HG02981 (cell line): ENCODE data around the gene DBET.
"Not testable (repeated sequence)": the region's sequence is repeated elsewhere in the genome, so short reads cannot be mapped to it uniquely, and the experiment has no call there.

Experiments
- ATAC-seq: cut with Tn5 transposase; IDR thresholded peaks from one replicate; pipeline ENCODE4 v1.9.1; 2021; ENCODE audit warnings: mild to moderate bottlenecking, moderate library complexity; ENCODE audit not compliant: unreplicated experiment

The DBET gene

DNA sequence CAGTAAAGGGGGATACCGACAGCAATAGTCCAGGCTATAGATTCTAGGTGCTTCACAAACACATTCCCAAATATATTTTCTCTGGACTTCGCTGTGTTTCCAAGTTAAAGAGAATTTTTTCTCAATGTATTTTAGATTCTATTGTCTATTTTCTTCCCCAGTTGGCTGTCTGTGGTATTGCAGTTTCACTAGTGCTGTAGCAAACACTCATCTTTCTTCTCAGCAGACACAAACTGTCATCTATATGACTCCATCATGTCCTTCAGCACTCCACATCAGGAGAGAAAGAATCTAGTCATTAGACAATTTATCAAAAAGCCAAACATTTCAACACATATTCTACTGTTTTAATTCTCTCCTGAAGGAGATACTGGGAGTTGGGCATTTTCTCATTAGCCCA, at the start of gene DBET:
Gene DBET, plus strand, starts transcription at position 161 of the 400 bp plus-strand sequence.
- ATAC-seq: not testable (repeated sequence)

DNA sequence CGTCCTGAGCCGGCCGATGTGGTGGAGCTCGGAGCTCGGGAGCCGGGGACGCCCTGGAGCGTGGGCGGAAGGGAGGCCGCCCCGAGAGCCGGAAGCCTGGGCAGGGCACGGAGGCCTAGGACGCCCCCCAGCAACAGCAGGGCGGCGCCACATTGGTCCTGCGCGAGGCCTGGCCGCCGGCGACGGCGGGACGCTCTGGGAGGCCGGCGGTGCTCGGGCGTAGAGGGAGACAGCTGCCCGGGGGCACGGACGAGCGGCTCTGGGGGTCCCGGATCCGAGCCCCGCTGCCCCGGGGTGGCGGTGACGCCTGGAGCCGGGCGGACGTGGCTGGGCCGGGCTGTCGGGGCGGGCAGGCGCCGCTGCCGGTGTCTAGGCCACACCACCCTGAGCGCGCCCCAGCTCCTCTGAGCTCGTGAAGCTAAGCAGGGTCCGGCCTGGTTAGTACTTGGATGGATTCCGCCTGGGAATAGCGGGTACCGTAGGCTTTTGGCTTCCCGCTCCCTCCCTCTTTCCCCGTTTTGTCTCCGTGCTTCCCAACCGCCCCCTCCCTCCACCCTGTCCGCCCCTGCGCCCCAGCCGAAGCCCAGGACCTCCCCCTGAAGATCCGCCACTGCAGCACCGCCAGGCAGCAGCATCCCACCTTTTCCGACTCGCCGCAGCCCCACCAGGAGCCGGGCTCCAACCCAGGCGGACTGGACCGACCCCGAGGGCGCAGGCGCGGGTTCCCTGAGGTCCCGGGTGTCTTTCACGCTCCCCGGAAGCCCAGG, 49.3 kb upstream of the DBET start:
- no peak for ATAC-seq

DNA sequence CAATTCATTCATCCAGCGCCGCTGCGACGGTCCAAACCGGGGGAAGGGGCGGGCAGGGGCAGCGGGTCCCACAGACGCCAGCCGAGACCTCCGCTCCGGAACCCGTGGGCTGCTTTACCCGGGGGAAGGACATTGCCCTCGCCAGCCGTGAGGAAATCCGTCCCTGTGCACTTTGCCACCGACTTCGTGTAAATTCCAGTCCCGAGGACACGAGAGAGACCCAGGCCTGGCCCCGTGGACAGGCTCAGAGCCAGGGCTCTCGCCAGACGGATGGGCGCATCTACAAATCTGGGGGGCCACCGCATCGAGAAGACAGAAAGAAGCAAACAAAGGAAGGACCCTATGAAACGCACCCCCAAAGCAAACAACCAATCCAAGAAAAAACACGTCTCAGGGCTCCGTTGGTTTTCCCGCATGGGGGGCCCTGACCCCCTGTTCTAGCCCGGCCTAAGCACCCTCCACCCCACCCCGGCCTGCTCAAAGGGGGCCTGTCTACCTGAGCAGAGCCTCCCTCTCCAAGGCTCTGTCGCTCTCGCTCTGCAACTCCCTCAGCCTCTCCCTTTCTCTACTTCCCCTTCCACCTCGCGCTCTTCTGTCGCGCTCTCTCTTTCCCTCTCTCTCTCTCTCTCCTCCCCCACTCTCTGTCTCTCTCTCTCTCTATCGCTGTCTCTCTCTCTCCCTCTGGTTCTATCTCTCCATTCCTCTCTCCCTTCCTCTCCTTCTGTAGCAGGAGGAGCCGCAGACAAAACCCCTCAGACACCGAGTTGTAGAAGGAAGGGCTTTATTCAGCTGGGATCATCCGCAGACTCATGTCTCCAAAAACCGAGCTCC, 48.5 kb upstream of the DBET start:
- ATAC-seq: no peak

GRCh38 chr4:190016369-190017289, 47.7 kb upstream of the DBET start:
- no peak for ATAC-seq

DNA sequence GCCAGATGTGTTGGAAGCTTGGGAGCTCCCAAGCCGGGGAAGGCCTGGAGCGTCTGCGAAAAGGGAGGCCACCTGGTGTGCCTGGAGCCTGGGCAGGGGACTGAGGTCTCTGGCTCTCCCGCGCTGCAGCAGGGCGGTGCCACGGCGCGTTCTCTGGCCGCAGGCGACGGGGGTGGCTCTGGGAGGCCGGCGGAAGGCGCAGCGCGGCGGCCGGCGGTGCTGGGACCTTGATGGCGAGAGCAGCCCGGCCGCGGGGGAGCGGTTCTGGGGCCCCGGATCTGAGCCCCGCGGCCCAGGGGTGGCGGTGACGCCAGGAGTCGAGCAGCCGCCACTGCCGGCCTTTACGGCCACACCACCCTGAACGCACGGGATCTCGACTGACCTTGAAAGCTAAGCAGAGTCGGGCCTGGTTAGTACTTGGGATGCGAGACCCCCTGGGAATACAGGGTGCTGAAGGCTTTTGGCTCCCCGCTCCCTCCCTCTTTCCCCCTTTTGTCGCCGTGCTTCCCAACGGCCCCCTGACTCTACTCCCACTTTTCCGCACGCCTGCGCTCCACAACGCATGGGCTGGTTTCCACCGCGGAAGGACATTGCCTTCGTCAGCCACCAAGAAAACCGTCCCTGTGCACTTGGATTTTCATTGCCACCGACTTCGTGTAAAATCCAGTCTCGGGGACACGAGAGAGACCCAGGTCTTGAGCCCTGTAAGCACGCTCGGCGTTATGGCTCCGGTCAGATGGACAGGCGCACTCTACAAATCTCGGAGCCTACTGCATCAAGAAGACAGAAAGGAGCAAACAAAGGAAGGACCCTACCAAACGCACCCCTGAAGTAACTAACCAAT, 46.7 kb upstream of the DBET start:
- ATAC-seq: no peak

DNA sequence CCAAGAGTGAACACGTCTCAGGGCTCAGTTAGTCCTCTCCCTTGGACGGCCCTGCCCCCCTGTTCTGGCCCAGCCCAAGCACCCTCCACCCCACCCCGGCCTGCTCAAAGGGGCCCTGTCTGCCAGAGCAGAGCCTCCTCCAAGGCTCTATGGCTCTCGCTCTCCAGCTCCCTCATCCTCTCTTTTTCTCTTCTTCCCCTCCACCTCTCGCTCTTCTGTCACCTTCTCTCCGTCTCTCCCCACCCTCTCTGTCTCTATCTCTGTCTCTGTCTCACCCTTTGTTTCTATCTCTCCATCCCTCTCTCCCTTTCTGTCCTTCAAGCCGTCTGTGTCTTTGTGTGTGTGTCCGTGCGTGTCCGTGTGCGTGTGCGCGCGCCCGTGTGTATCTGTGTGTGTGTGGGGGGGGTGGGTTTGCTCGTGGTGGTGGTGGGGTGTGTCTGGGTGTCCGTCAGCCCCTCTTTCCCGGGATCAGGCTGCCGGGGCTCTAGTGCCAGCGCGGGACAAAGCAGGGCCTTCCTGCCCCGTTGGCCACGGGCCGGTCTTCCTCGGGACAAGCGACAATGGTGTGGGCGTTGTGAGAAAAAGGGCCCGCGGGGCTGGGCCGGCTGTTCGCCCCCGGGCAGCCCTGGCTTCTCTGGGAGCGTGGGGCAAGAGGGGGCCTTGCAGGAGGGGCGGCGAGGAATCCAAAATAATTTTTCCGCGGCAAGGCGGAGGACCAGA, 45.9 kb upstream of the DBET start:
- ATAC-seq: no peak

DNA sequence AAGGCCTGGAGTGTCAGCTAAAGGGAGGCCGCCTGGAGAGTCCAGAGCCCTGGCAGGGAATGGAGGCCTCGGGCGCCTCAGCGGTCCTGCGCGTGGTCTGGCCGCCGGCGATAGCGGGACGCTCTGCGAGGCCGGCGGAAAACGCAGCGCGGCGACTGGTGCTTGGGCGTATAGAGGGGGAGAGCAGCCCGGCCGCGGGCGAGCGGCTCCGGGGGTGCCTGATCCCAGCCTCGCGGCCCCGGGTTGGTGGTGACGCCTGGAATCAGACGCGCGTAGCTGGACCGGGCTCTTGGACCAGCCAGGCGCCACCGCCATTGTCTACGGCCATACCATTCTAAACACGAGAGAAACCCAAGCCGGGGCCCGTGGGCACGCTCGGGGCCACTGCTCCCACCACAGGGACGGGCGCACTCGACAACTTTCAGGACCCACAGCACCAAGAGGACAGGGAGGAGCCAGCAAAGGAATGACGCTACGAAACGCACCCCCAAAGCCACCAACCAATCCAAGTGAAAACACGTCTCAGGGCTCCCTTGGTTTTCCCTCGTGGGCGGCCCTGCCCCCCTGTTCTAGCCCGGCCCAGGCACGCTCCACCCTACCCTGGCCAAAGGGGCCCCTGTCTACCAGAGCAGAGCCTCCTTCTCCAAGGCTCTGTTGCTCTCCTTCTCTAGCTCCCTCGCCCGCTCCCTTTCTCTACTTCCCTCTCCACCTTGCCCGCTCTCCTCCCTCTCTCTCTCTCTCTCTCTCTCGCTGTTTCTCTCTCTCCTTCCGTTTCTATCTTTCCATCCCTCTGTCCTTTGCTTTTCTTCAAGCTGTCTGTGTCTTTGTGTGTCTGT, 45.1 kb upstream of the DBET start:
- no peak for ATAC-seq

DNA sequence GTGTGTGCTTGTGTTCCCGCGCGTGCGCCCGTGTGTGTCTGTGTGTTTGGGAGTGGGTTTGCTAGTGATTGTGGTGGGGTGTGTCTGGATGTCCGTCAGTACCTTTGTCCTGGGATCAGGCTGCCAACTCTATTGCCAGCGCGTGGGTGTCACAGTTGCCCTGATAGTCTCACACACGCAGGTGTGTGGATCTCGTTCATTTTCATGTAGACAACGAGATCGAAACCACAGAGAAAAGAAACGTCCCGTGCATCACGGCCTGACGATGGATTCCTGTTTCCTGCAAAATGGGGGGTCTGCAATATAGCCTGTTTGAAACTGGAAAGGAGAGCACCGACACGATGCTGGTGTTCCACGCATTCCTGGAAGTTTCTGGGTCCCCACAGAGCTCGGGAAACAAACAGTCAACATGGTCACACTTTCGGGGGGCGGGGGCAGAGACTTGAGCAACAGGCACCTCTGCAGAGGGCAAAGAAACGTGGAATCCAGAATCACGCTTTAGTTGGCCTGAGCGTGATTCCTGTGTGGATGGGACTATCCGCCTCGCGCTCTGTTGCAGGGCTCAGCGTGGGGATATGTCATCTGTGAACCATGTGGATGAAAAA, 44.3 kb upstream of the DBET start:
- not testable (repeated sequence) for ATAC-seq

DNA sequence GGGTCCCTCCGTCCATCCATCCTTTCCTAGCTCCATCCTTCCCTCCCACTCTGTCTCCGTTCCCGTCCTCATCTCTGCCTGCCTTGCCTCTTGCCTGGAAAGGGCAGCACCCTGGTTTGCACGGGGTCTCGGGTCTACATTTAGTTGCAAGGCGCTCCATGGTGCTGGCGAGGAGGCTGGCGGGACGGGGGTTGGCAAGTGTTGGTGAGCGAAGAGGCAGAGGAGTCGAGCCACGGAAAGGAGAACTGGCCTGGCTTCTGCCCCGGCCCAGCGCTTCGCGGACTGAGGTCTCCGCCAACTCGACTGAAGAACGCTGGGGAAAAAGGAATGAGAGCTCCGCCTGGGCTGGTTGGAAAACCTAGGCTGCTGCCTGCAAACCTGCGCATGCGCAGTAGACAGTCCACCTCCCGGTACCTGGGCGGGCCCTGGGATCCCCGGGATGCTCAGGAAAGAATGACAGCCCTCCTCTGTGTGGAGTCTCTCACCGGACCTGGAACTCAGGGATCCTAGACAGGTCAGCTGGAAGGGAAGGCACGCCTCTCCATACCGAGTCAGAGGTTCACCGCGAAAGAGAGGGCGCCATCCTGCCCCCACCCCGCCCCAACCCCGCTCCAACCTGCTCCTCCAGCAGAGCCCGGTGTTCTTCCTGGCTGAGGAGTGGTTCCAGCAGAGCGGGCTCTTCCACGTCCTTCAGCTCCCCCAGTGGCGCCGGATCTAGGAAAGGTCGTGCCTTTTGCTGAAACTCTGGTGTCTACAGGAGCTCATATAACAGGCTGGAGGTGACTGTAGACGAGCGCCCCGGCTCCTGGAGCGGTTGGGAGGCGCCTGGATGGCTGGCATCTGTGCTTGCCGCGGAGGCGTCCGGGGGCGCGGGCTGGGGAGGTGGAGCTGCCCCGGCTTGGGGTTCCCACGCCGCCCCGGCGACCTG, 43.2 kb upstream of the DBET start:
- ATAC-seq: no peak

DNA sequence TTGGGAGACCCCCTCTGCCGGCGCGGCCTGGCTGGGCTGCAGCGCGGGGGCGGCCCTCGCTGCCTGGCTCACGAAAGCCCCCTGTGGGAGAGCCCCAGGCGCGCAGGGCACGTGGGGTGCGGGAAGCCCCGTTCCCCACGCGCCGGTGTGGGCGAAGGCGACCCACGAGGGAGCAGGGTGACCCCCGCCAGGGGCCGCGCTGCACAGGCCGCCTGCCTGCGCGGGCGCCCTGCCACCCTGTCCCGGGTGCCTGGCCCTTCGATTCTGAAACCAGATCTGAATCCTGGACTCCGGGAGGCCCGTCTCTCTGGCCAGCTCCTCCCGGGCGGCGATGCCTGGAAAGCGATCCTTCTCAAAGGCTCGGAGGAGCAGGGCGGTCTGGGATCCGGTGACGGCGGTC, 42.3 kb upstream of the DBET start:
- ATAC-seq: not testable (repeated sequence)

- ATAC-seq: not testable (repeated sequence)
Measured at GRCh38 chr4:190022614-190023281, 41.6 kb upstream of the DBET start.

DNA sequence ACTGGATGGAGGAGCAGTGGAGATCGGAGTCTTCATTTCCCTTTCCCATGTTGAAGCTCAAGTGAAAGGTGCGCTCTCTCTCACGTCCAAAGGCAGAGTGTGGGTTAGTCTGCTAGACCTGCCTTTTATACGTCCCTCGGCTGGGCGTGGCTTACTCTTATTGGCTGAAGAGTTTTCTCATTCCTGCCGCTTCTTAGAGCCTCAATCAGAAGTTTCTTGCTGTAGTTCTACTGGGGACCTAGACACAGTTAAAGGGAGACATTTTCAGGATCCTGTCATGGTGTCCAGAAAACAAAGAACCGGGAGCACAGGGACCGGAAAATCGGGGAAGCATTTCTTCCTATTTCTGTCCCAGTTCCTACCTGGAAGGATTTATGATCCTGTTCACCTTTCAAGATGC, 37.1 kb upstream of the DBET start, which contains the start of gene FRG2:
Gene FRG2, minus strand, starts transcription at position 101 of the 400 bp plus-strand sequence. Its CDS starts 52 bp downstream, at position 49.
- not testable (repeated sequence) for ATAC-seq

- not testable (repeated sequence) for ATAC-seq
Measured at GRCh38 chr4:190031264-190031663, 33.0 kb upstream of the DBET start.

DNA sequence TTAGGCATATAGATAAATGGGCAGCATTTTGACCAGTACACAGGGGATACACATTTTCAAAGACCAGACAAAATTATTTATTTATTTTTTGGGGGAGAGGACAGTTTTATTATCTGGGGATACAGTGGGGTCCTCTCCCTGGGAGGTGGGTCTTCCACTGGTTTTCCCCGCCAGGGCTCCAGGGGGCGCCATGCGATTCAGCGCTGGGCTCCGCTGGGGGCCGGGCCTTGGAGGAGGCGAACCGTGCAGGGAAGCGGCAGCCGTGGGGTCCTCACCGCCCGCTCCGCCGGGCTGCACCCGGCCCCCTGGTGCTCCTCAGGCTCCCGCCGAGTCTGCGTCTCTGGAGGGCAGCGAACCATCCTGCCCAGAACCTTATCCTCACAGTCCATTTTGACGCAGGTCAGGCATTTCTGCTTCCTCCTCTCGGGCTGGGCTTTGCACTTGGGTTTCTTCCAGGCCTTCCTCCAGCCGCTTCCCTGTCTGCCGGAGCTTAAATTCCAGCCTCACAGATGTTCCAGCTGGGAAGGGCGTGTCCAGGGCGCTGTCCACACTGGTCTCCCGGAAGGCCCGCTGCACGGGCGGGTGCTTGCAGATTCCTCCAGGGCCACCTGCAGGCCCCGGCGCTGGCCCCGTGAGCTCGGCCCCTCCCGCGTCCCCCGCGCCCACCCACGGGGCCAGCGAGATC, 26.5 kb upstream of the DBET start:
- ATAC-seq: not testable (repeated sequence)

GRCh38 chr4:190040873-190041272, 23.4 kb upstream of the DBET start:
- ATAC-seq: not testable (repeated sequence)

DNA sequence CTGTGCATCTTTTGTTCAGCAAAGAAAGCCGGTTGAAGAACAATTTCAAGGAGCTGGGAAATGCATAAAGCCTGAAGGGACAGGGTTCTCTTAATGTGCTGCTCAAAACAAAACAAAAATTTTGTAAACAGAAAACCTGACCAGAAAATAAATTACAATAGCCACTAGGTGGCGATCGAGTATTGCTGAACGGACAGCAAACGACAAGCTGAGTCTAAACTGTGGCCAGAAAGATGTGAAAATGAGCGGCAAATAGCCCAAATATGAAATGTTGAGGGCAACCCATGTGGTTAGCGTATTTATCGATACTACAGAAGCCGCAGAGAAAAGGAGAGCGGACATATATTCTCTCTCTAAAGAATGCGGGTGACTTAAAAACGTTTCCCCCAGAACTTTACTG, 16.7 kb upstream of the DBET start:
- not testable (repeated sequence) for ATAC-seq
